ENCODE results near the gene RPL12.

Gene RPL12

DNA sequence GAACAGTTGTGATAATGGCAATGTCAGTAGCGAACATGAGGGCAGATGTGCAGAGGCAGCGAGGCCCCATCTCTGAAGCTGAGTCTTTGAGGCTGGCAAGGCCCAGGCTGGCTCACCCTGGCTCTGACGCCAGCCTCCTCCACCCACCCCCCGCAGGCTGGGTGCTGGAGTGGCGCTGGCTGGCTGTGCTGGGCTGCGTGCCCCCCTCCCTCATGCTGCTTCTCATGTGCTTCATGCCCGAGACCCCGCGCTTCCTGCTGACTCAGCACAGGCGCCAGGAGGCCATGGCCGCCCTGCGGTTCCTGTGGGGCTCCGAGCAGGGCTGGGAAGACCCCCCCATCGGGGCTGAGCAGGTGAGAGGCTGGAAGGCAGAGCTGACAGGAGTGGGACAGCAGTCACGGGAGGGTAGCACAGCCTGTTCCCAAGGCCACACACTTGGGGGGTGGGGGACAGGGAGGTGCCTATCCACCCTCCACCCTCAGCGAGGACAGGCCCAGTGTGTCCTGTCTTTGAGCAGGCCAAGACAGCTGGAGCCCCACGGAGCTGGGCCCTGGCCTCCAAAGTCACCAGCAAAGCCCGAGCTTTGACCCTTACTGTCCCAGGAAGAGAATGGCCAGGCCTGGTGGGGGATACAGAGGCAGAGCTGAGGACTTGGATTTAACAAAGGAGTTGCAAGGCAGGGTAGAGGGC lies 48.7 kb downstream of the RPL12 start:
- DNase-seq, result no peak

DNA sequence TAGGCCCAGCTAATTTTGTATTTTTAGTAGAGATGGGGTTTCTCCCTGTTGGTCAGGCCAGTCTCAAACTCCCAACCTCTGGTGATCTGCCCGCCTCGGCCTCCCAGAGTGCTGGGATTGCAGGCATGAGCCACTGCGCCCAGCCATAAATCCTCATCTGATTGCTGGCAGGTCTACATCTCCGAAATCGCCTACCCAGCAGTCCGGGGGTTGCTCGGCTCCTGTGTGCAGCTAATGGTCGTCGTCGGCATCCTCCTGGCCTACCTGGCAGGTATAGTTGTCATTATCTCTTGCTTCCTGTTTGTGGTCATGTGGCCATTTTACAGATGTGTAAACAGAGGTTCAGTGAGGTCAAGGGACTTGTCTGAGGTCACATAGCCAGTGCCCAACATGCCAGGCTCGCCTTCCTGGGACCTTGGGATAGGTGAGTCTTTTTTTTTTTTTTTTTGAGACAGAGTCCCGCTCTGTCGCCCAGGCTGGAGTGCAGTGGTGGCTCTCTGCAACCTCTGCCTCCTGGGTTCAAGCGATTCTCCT lies 51.4 kb downstream of the RPL12 start:
- no peak for DNase-seq

DNA sequence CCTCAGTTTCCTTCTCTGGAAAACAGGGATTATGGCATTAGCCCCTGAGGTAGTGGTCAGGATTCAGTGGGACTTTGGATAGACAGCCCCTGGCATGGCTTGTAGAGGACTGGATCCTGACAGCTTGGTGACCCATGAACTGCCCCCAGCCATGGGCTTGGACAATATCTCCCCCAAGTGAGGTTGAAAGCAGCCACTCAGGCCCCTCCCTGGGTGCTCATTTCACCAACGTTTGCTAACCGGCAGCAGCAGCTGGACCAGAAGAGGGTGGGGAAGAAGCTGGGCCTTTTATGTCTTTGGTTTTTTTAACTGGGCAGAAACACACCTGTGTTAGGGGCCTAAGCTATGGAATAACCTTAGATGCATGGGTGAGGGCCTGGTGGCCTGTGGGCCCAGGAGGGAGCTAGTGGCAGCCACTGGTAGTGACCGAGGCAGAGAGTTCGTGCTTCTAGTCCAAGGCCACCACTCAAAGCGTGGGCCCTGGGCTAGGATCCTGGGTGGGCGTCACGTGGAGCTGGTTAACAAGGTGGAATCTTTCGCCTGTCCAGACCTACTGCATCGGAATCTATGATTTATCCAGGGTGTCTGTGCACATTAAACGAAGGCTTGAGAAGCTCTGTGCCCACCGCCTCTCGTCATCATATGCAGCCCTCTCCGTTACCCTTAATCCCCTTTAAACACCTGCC lies 52.3 kb downstream of the RPL12 start:
- no peak for DNase-seq

DNA sequence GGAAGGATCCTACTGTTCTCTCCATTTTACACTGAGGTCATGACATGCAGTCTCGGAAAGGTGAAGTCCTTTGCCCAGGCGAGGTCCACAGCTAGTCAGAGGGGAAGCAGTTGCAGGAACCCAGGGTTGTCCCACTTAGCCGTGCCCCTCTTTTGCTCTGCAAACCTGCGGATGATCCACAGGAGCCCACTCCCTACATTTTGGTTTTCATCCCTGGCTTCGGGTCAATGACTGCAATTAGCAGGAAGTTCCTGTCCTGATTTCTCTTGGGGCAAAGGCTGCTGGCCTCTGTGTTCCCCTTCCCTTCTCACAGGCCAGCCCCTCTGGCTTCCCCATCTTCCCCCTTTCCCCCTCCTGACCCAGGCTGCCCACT lies 52.9 kb downstream of the RPL12 start:
- no peak for DNase-seq

All from stimulated activated CD4-positive, alpha-beta T cell treated with anti-CD3 and anti-CD28 coated beads, Interleukin-15, amount 100 ng/mL, for 24 hours (primary cell).